GM21528 (cell line): ENCODE results near the gene ZFYVE21.

Source experiments
- ATAC-seq: cut with Tn5 transposase; IDR thresholded peaks from one replicate; pipeline ENCODE4 v1.9.1; 2021; ENCODE audit warnings: mild to moderate bottlenecking, moderate library complexity; ENCODE audit not compliant: unreplicated experiment, low FRiP score

Gene ZFYVE21

DNA sequence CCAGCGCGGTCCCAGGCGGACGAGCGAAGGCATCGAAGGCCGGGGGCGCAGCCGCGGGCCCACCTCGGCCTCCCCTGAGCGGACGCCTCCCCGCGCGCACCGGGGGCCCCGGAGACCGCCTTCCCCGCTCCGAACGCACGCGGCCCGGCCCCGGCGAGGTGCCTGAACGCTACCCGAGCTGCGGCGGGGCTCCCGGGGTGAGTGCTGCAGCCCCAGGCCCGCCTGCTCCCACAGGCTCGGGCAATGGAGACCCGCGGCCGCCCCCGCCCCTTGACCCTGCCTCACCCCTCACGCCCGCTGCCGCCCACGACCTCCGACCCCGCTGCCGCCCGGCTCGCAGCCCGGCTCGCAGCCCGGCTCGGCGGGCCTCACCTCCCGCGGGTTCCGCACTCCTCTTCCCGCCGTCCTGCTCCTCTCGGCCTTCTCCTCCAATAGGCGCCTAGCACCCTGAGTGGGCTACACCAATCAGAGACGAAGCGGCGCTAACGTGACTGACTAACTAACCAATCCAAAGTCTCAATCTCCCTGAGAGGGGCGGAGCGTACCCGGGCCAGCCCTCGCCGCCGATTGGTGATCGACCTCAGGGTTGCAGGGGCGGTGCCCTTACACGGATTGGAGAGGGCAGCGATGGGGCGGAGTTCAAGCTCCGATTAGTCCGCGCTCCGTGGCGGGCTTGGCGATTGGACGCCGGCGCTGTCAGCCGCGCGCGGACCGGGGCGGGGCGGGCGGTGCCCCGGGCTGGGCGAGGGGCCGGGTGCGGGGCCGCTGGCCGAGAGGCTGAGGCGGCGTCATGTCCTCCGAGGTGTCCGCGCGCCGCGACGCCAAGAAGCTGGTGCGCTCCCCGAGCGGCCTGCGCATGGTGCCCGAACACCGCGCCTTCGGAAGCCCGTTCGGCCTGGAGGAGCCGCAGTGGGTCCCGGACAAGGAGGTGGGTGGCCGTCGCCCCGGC is at the start of gene ZFYVE21, which contains the start of gene XRCC3:
TSS of gene ZFYVE21 (plus strand) at position 759 of the 949 bp plus-strand sequence. CDS start at position 791, 32 bp downstream.
TSS of gene XRCC3 (minus strand) at position 400 of the 949 bp plus-strand sequence. CDS start 4,364 bp downstream, outside the sequence.
- ATAC-seq = peak; percentile 92

DNA sequence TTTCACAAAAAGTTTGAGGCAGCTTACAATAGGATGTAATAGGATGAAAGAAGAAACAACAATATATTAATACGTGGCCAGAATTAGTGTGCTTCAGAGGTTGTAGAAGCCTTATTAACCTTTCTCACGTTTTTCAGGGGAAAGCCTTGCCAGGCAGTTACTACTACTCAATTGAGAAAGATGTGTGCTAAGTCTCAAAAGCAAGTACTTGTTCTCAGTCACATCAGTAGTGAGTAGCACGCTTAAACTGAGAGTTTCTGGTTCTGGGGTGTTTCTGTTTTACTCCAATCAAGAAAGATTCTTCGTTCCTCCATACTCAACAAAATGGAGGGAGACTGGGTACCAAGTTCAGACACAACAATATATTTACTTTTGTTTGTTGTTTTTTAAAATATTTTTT is 47.9 kb upstream of the ZFYVE21 start:
- ATAC-seq = no peak

- no peak for ATAC-seq
Measured at GRCh38 chr14:103668117-103668516, 47.5 kb upstream of the ZFYVE21 start.

DNA sequence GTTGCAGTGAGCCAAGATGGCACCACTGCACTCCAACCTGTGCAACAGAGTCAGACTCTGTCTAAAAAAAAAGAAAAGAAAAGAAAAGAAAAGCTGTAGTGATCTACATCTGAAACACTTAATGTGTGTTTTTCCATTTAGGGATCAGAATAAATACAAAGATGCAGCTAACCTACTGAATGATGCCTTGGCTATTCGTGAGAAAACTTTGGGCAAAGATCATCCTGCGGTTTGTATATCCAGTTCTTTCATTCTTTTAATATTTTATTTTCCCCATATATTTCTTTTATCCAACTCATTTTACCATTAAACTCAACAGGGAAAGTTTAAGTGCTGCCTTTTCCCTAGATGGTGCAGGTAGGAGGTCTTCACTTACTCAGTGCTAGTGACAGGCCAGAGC is 46.2 kb upstream of the ZFYVE21 start:
- ATAC-seq = no peak

DNA sequence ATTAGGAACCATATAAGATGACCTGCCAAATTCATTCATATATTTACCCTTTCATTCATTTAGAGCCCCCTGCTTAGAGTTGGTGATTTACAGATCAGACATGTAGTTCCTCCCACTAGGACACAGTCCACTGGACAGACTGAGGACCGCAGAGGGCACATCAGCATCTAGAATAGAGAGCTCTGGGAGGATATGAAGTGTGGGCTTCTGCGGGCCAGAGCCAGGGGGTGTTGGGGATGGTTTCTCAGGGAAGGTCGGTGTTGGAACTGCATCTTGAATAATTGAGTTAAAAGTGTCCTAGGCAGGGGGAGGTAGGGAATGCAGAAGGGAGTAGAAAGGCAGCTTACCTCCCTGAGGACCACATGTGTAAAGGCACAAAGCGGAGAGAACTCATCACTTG is 43.7 kb upstream of the ZFYVE21 start:
- no peak for ATAC-seq

DNA sequence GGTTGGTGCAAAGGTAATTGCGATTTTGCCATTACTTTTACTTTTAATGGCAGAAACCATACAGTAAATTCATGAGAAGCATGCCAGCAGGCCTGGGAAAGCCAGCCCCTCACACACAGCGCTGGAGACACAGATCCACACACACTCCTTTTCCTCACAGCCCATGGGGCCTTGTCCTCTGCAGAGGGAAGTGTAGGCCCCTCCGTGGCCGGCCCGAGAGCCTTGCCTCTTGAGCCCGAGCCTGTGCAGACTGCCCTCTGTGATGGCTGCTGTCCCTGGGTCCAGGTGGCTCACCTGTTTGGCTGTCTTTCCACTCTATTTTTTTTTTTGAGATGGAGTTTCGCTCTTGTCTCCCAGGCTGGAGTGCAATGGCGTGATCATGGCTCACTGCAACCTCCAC is 39.7 kb upstream of the ZFYVE21 start:
- ATAC-seq = no peak

DNA sequence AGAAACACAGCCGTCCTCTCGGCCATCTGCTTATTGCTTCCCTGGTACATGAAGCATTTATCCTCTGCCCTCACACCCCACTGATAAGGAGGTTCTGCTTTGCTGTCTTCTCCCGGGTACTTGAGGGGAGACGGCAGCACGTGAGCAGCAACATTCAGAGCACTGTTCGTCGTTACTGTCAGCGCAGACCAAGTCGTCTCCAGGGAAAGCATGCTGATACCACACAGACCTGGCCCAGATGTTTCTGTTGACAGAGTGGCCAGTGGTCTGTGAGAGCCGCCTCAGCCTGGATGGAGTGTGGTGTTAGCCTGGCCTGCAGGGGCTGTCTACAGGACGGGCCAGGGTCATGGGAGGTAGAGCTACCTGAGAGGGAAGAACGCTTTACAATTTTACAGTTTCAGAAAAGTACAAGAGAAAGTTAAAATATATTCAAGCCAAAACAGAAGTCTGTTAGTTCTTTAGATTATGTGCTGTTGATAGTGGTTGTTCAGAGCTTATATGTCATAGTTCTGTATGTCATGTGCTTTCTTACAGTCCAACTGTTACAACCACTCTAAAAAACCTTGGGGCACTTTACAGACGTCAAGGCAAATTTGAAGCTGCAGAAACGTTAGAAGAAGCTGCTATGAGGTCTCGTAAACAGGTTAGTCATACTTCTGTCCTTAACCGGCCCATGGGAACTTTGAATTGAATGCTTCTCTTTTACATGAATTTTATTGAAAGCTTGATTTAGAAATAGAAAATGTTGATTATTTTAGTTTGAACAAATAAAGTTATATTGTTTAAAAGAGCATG is 38.5 kb upstream of the ZFYVE21 start:
- ATAC-seq = no peak

DNA sequence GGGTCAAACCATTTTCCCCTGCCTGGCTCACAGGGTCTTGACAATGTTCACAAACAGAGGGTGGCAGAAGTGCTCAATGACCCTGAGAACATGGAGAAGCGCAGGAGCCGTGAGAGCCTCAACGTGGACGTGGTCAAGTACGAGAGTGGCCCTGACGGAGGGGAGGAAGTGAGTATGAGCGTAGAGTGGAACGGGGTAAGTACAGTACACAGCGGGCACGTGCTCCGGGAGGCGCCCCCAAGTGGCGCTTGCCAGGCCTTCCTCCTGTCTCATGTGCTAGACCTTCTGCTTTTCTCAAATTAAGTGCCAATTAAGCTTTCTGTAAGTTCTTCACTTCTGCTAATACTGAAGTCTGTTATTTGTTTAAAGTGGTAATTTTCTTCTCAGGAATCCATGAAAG is 36.3 kb upstream of the ZFYVE21 start:
- peak; percentile 66 for ATAC-seq

DNA sequence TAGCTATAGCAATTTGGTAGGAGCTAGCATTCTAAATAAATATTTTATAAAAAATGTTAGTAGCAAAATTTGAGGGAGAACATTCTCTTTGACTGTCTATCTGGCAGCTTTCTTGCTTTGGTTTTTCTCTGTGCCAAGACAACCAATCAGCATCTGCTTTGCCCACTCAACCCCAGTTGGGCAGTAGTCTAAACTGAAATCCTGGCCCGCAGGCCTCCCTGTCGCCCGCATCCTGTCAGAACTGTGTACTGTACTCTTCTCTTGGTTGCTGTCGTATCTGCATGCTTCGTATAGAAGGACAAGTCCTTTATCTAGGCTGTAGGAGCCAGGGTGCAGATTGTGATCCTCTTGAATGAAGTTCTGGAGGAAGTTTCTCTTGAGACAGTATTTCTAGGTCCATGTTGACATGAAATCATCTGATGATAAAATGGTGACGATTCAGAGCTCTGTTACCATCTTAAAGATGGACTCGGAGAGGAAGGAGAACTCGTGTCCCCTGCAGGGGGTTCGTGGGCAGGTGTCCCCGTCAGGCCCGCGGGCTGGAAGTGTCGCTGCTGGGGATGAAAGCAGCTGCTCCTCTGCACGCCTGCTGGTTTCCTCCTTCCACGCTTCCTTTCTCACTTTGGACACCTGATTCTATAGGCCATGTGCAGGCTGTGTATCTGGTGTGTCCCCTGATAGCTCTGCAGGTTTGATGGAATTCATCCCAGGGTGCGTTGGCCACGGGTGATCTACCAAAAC is 34.9 kb upstream of the ZFYVE21 start:
- ATAC-seq = no peak

DNA sequence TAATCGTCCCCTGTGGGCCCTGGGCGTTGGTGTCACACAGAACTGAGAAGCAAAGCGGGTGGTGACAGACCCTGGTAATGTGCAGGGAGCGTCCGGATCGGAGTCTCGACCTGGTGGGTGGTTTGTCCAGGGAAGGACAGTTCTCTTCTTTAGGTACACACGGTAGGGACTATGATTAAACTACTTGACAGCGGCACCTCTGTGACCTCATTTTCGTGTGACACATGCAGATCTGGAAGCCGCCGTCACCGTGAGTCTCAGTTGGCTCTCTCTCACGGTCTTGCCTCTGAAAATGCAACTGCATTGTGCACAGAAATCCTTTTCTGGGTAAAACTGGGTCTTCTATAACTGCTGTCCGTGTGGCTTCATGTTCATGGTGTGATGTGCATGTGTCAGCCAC is 32.5 kb upstream of the ZFYVE21 start:
- ATAC-seq = no peak

GRCh38 chr14:103684471-103684870 is 31.1 kb upstream of the ZFYVE21 start:
- no peak for ATAC-seq

DNA sequence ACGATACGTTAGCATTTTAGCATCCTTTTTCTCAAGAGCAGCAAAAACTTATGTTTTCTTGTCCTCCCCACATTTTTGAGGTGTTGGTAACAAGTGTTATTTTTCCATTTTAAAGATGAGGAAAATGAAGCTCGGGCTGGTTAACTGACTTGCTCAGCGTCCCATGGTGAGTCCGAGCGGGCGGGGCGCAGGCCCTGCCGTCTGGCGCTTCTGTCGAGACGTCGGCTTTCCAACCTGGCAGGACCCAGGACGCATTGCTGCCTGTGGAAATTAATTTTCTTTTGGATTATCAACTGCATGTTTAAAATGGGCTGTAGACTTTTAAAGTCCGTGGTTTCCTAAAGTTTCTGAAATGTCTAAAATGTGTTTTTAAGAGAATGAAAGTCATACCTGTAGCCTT is 30.7 kb upstream of the ZFYVE21 start:
- no peak for ATAC-seq

GRCh38 chr14:103685276-103686211 is 30.1 kb upstream of the ZFYVE21 start:
- no peak for ATAC-seq

GRCh38 chr14:103686831-103687485 is 28.7 kb upstream of the ZFYVE21 start:
- ATAC-seq = no peak

GRCh38 chr14:103687712-103688111 is 27.9 kb upstream of the ZFYVE21 start:
- ATAC-seq = no peak

GRCh38 chr14:103688441-103688840 is 27.2 kb upstream of the ZFYVE21 start:
- ATAC-seq = no peak

GRCh38 chr14:103688906-103689902 is 26.4 kb upstream of the ZFYVE21 start:
- ATAC-seq = peak; percentile 70

DNA sequence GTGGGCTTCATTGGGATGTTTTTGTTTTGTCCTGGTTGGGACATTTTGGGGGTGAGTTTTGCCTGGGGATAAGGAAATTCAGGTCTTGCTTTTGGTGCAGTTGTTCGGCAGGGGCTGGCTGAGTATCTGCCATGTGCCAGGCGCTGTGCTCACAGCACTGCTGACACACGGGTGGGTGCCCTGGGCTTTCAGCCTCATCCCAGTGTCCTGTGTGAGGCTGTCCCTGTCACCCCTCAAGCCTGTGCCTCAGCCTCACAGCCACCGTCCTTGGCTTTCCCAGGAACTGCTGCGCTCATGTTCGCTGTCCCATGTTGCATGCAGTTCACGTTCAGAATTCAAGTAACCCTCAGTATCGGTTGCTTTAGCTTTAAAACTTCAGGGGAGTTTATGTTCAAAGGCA is 25.3 kb upstream of the ZFYVE21 start:
- no peak for ATAC-seq
